ENCODE measurements around the gene FAS.

DNA sequence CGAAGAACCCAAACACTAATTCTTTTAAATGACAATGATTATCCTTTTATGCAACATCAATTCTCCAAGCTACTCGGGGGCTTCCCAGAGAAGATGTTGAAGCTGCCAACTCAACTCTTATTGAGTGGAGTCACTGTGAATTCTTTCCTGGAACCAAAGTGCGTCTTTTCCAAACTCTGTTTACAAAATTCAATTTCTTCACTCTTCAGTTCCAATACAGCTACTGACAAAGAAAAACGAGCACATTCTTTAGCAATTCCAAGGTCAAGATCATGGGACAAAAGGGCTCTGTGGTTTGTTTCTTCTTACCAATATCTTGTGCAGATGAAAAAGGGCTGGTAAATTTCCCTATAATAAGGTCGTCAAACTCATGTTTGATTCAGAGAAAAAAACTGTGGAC, 74.2 kb downstream of the FAS start:
- TF ChIP-seq, protein P1, sequence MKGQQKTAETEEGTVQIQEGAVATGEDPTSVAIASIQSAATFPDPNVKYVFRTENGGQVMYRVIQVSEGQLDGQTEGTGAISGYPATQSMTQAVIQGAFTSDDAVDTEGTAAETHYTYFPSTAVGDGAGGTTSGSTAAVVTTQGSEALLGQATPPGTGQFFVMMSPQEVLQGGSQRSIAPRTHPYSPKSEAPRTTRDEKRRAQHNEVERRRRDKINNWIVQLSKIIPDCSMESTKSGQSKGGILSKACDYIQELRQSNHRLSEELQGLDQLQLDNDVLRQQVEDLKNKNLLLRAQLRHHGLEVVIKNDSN (IDR thresholded peaks at IDR 0.05) = no peak
- TF ChIP-seq CREB1 (IDR thresholded peaks at IDR 0.05; ENCODE audit: low read depth) (no peak), TAF1 (IDR thresholded peaks at IDR 0.05; ENCODE audit: low read depth) (no peak)
- TF ChIP-seq, protein P2, sequence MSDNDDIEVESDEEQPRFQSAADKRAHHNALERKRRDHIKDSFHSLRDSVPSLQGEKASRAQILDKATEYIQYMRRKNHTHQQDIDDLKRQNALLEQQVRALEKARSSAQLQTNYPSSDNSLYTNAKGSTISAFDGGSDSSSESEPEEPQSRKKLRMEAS (IDR thresholded peaks at IDR 0.05) = no peak
